Heart right ventricle (tissue), 16 donors: ENCODE results near the gene CFAP206. TPM values are rescaled to one million over a fixed set of nuclear protein-coding genes. Genes with fewer than 3 reads are reported as not detected.
"Not testable (repeated sequence)": the region's sequence is repeated elsewhere in the genome, so short reads cannot be mapped to it uniquely, and the experiment has no call there.

Experiments used
- ATAC-seq, 8 donors: fragments of 200-7000 bp; cut with Tn5 transposase; one replicate each; pipeline ENCODE4 v1.9.1; 2020; ENCODE audit warnings: mild to moderate bottlenecking in 8 of 8, moderate library complexity in 8 of 8, moderate number of reproducible peaks in 1 of 8
- DNase-seq, 2 donors: peaks; one replicate each; pipeline ENCODE4 v3.0.0-alpha.2; 2020
- H3K27ac ChIP-seq, 10 donors: fragments of 200-600 bp; sonication (generic) in 2 of 10; one replicate each; pipeline versions ENCODE4 v1.5.0 to v1.8.0; 2020 to 2022; ENCODE audit warnings: mild to moderate bottlenecking in 3 of 10
- H3K27me3 ChIP-seq, 7 donors: fragments of 200-600 bp; one replicate each; pipeline ENCODE4 v1.8.0; 2021 to 2022; ENCODE audit warnings: mild to moderate bottlenecking in 2 of 7
- H3K36me3 ChIP-seq, 9 donors: fragments of 200-600 bp; sonication (generic) in 1 of 9; one replicate each; pipeline versions ENCODE4 v1.5.0 to v1.8.0; 2020 to 2022; ENCODE audit warnings: mild to moderate bottlenecking in 2 of 9
- H3K4me1 ChIP-seq, 9 donors: fragments of 200-600 bp; sonication (generic) in 1 of 9; one replicate each; pipeline versions ENCODE4 v1.5.0 to v1.8.0; 2020 to 2022; ENCODE audit warnings: mild to moderate bottlenecking in 4 of 9
- H3K4me3 ChIP-seq, 10 donors: fragments of 200-600 bp; sonication (generic) in 2 of 10; one replicate each; pipeline versions ENCODE4 v1.5.0 to v1.8.0; 2020 to 2022; ENCODE audit warnings: mild to moderate bottlenecking in 7 of 10, moderate library complexity in 2 of 10
- H3K9me3 ChIP-seq, 11 donors: fragments of 200-600 bp in 10 of 11; sonication (generic) in 2 of 11; one replicate each; pipeline versions ENCODE4 v1.5.0 to v1.8.0; 2013 to 2022; ENCODE audit warnings: mild to moderate bottlenecking in 2 of 11, control low read depth in 1 of 11, moderate library complexity in 1 of 11
- WGBS, 2 donors: extraction: QIAGEN DNeasy Blood & Tissue Kit; methylation state at CpG; one replicate each; pipeline ENCODE4 v1.1.7; 2013; ENCODE audit warnings: inconsistent platforms in 1 of 2; 5-methylcytosine and 5-hydroxymethylcytosine counted together
- intact Hi-C, 10 donors: fragments of 100-400 bp; cut with DNase I; formaldehyde crosslinking; loops; one replicate each; pipeline versions ENCODE4 v1.11.1 to v1.14.2; 2022
- polyA plus RNA-seq, 2 donors: library from polyadenylated mRNA; stranded (reverse); fragments of 200-250 nt; gene quantifications; one replicate each; pipeline ENCODE4 v1.2.3, GENCODE V29; 2013
- total RNA-seq, 10 donors: library from RNA; stranded (reverse); fragmentation: NEBNext Ultra II Directional in 3 of 10; extraction: Animal tissue kit (Norgen Biotek cat#: 25700) in 3 of 10; gene quantifications; one replicate each; pipeline versions ENCODE4 v1.2.1 to v1.2.4, GENCODE V29; 2021 to 2023
- TF ChIP-seq, protein P1 (sequence below), 9 donors: fragments of 200-600 bp; sonication (generic) in 2 of 9; IDR thresholded peaks; one replicate each; pipeline versions ENCODE4 v1.5.0 to v1.8.0; 2021 to 2022; ENCODE audit warnings: antibody characterized with exemption in 9 of 9, mild to moderate bottlenecking in 5 of 9, moderate library complexity in 1 of 9
- donor health status: Arrhythmogenic right ventricular cardiomyopathy.
- donor health status: ischemic (EF 13 %, LVEDD 7.1; RV severe dilation, severe dysfunction).
- donor health status: healthy with polysubstance abuse.
- donor health status: DM: no; HTN: yes; CAD: no.
- donor health status: DM: no; HTN: no; CAD: no.
- donor health status: ischemic (EF 25% LVEDD 6.9; RV normal size, moderate dysfunction).
- donor health status: ischemic (EF 25% LVEDD 5.7; RV mildly dilated, moderate dysfunction).
- donor health status: healthy.
- donor health status: DM: yes; HTN: yes; CAD: no.
- donor health status: Ischemic cardiomyopathy.
- donor health status: ischemic (EF 35%, LVEDD 5.7; RV mildly dilated, moderate dysfunction).
- donor health status: nonischemic (EF 11% LVEDD 7.7; RV severe dilation, severe dysfunction).
- donor health status: DM: yes; HTN: yes; CAD: no.
- donor health status: PGD.
- donor health status: ischemic (EF 29% LVEDD 5.4; RV normal size, mild dysfunction).
- donor health status: nonischemic (EF 23%, LVEDD 6.1; RV moderate dilation, normal function).

CFAP206 gene
- total and polyA plus RNA-seq, 12 donors = 0.09 to 0.54 (median 0.28) TPM; not detected in 5

GRCh38 chr6:87487555-87487954 is 79.8 kb downstream of the CFAP206 start:
- ATAC-seq (no peak), DNase-seq (no peak)
- H3K36me3 ChIP-seq = peaks cover 0 to 25% (median 0%) of the 10 kb centered on the region in 9 donors
- H3K9me3 ChIP-seq = peaks cover 0 to 5% (median 0%) of the 10 kb centered on the region in 11 donors
- intact Hi-C loops = no loop called here
- H3K4me1 ChIP-seq = peaks cover 0 to 8% (median 0%) of the 10 kb centered on the region in 9 donors
- TF ChIP-seq, protein P1, sequence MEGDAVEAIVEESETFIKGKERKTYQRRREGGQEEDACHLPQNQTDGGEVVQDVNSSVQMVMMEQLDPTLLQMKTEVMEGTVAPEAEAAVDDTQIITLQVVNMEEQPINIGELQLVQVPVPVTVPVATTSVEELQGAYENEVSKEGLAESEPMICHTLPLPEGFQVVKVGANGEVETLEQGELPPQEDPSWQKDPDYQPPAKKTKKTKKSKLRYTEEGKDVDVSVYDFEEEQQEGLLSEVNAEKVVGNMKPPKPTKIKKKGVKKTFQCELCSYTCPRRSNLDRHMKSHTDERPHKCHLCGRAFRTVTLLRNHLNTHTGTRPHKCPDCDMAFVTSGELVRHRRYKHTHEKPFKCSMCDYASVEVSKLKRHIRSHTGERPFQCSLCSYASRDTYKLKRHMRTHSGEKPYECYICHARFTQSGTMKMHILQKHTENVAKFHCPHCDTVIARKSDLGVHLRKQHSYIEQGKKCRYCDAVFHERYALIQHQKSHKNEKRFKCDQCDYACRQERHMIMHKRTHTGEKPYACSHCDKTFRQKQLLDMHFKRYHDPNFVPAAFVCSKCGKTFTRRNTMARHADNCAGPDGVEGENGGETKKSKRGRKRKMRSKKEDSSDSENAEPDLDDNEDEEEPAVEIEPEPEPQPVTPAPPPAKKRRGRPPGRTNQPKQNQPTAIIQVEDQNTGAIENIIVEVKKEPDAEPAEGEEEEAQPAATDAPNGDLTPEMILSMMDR (IDR thresholded peaks at IDR 0.05) = no peak
- no peaks in the 10 kb centered on the region for H3K27me3 ChIP-seq
- WGBS, 2 donors = 85 to 88% methylated on average over 4 of the region's 4 CpGs
- H3K27ac ChIP-seq = no peak overlapping the region
- H3K4me3 ChIP-seq = no peak overlapping the region

- ATAC-seq, H3K4me1 ChIP-seq, H3K4me3 ChIP-seq, DNase-seq, H3K9me3 ChIP-seq, H3K27ac ChIP-seq, H3K27me3 ChIP-seq, intact Hi-C loops: not testable (repeated sequence)
- peaks cover 0 to 36% (median 0%) of the 10 kb centered on the region in 9 donors for H3K36me3 ChIP-seq
- 94 to 96% methylated on average over 8 of the region's 8 CpGs for WGBS, 2 donors
Measured at GRCh38 chr6:87489326-87489725, 81.6 kb downstream of the CFAP206 start.

DNA sequence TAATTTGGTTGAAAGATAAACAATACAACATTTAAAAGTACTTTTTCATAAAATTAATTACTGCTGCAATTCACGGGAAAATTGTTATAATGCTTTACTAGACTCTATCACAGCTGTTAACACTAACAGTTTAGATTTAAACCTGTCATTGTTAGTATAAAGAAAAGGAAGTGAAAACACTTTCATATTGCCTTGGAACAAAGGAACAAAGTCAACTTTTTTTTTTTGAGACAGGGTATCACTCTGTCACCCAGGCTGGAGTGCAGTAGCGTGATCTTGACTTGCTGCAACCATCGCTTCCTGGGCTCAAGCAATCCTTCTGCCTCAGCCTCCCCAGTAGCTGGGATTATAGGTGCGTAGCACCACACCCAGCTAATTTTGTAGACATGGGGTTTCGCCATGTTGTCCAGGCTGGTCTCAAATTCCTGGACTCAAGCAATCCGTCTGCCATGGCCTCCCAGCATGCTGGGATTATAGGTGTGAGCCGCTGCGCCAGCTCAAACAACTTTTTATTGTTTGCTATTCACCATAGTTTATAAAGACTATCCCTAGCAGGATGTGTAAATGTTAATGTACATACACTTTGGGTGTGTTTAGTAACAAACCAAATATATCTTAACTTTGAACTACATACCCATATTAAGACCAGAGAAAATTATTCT is 87.1 kb downstream of the CFAP206 start:
- Histone ChIP-seq H3K36me3 (peaks cover 0 to 47% (median 0%) of the 10 kb centered on the region in 9 donors), H3K27ac (no peak overlapping the region), H3K4me3 (no peak overlapping the region), H3K27me3 (no peaks in the 10 kb centered on the region), H3K9me3 (no peaks in the 10 kb centered on the region), H3K4me1 (no peaks in the 10 kb centered on the region)
- TF ChIP-seq, protein P1 (IDR thresholded peaks at IDR 0.05) = no peak
- intact Hi-C loops = no loop called here
- no peak for ATAC-seq
- WGBS, 2 donors = 96 to 98% methylated on average over 8 of the region's 8 CpGs
- no peak for DNase-seq

GRCh38 chr6:87498048-87498447 is 90.3 kb downstream of the CFAP206 start:
- Histone ChIP-seq H3K27ac (no peak overlapping the region), H3K36me3 (peaks cover 0 to 46% (median 8%) of the 10 kb centered on the region in 9 donors), H3K27me3 (no peaks in the 10 kb centered on the region), H3K9me3 (no peaks in the 10 kb centered on the region), H3K4me3 (no peak overlapping the region), H3K4me1 (no peaks in the 10 kb centered on the region)
- no peak for DNase-seq
- no peak for ATAC-seq
- intact Hi-C loops = no loop called here
- TF ChIP-seq, protein P1 (IDR thresholded peaks at IDR 0.05) = no peak
